GM12875 (cell line): ENCODE data around the gene MAP4K4.

Source experiments
- H3K4me3 ChIP-seq: one replicate; pipeline ENCODE4 v1.5.1; 2011; ENCODE audit warnings: low read depth, low read length, control low read depth
- TF ChIP-seq, protein P1 (sequence below): IDR thresholded peaks from 2 replicates; pipeline ENCODE4 v1.5.1; 2011; ENCODE audit warnings: low read depth, mild to moderate bottlenecking, control low read depth, inconsistent platforms, low read length, moderate library complexity, borderline replicate concordance; ENCODE audit not compliant: insufficient read depth

Gene MAP4K4

DNA sequence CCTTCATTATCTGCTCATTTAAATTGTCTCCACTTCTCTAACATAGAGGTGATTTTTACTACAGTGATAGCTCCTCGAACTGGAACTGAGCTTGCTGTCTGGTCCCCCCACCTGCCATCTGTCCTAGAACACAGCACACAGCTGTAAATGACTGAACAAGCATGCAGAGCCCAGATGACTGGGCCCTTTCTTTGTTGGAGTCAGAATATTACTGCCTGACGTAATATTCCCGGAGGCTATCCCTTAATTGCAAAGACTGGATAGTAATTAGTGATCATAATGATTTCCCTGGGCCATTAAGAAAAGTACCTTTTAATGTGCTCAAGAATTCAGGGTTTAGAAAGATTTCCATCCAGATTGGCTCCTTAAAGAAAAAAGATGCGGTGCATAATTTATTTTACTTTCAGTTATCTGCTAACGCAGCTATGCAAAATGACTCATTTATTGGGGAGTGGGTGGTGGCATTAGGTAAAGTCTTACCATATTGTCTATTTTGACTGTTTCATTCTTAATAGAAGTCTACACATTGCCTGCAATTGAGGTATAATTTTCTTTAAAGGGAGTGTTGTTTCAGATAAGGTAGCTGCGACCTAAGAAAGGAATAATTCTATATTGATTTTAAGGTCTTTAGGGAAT, 84.4 kb downstream of the MAP4K4 start:
- no peak overlapping the region for H3K4me3 ChIP-seq
- TF ChIP-seq, protein P1, sequence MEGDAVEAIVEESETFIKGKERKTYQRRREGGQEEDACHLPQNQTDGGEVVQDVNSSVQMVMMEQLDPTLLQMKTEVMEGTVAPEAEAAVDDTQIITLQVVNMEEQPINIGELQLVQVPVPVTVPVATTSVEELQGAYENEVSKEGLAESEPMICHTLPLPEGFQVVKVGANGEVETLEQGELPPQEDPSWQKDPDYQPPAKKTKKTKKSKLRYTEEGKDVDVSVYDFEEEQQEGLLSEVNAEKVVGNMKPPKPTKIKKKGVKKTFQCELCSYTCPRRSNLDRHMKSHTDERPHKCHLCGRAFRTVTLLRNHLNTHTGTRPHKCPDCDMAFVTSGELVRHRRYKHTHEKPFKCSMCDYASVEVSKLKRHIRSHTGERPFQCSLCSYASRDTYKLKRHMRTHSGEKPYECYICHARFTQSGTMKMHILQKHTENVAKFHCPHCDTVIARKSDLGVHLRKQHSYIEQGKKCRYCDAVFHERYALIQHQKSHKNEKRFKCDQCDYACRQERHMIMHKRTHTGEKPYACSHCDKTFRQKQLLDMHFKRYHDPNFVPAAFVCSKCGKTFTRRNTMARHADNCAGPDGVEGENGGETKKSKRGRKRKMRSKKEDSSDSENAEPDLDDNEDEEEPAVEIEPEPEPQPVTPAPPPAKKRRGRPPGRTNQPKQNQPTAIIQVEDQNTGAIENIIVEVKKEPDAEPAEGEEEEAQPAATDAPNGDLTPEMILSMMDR: no peak

DNA sequence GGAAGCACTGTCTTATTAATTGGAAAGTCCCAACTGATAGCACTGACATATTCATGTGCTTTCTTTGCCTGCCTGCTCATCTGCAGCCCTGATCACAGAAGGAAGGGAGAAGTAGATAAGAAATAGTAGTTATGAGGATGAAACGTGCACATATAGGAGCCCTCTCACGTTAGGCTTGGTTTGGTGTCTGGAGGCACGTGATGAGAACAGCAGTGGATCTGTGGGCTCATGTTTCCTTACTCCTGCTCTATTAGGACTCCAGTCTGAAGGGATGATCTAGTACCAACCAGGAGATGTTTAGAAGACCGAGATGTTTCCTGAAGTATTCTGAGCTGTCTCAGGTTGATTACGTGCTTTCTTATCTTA, 84.9 kb downstream of the MAP4K4 start:
- TF ChIP-seq, protein P1: no peak
- H3K4me3 ChIP-seq: no peak overlapping the region

DNA sequence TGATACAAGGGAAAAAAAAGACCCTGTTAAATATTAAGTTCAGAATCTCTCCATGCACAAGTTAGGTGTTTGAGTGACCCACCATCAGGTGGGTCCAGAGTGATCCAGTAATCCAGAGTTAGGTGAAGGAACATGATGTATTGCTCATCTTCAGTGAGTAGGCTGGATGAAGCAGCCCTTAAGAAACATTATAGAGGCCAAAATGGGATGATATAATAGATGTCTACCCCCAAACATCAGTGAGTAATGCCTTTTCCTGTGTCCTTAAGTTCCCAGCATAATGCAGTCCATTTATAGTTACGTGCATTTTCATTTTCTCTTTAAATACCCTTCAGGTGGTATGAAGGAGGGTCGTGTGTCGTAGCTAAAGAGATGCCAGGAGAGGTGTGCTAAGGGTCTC, 89.6 kb downstream of the MAP4K4 start:
- H3K4me3 ChIP-seq: no peak overlapping the region
- TF ChIP-seq, protein P1: no peak

DNA sequence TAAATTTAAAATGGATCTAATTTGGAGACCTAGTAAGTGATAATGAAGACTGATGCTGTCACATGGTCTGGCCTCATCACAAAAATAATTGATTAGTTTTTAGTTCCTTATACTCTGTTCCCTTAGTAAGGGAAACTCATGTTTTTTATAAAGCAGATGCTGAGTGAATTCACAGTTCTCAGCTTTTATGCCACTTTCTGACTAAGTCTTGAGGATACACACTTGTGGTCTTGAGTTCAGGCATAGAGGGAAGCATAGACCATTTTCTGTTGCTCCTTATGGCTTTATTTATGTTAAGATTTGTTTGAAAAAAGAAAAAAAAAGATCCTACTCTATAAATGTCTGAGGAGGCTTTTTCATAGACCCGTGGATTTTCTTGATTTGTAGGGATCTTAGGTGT, 91.1 kb downstream of the MAP4K4 start:
- TF ChIP-seq, protein P1: no peak
- H3K4me3 ChIP-seq: no peak overlapping the region

DNA sequence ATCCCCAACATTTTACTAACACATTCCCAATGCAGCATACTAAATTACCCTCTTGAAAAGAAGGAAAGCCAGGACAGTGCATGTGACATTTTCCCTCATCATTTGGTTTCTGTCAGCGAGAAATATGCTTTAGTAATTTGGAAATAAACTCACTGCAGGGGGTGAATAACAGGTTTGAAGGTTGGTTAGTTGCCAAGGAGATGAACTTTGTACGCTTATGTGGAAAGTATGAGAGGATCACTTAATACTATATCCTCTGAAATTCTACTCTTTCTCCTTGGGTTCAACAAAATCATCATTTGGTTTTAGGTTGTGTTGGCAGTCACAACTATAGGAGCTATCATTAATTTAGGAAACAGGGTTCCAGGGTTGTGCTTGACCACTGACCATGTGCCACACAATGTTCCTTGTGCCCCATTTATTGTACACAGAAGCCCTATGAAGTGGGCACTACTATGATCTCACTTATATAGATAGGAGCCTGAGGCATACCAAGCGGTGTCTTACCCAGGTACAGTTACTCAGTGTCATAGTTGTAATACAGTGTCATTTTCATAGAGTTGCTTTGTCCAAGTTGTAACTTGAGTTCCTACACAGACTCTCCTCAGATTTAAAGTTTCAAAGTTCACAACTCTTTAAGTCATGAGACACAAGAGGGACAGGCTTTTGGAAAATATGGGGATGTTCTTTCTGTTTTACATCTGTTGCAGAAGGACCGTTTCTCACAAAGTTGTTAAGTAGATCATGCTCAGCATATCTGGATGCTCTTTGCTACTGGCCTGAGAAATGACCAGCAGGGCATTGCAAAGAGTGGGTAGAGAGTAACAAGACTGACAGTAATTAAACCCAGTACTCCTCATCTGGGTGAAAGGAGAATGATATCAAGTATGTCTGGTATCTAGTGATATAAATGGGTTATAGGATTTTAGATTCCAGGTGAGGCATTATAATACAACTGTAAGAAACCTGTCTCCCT, 91.8 kb downstream of the MAP4K4 start:
- H3K4me3 ChIP-seq: no peak overlapping the region
- TF ChIP-seq, protein P1: no peak

DNA sequence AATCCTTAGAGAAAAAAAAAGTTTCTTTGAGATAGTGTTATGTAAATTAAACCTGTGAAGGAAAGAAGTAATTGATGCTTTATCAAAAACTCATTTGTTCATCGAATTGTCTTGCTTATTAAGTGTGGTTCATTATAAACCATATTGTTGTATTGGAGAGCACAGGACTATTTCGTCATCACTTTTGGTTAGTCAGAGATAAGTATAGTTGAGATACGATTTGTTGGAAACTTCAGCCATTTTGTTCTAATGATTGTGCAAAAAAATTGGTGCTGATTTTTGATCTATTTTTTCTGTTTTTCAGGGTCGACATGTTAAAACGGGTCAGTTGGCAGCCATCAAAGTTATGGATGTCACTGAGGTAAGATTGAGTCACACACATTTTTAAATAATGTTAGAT, 92.9 kb downstream of the MAP4K4 start:
- H3K4me3 ChIP-seq: no peak overlapping the region
- TF ChIP-seq, protein P1: no peak
